Loucy (cell line): ENCODE measurements around the gene RAI1.
"Not testable (repeated sequence)": the region's sequence is repeated elsewhere in the genome, so short reads cannot be mapped to it uniquely, and the experiment has no call there.

Experiments
- H2AFZ ChIP-seq: fragments of 200-600 bp; sonication (generic); 2 replicates; pipeline ENCODE4 v1.6.0; 2016; ENCODE audit warnings: antibody characterized with exemption, mild to moderate bottlenecking, low read length, moderate library complexity
- H3F3A ChIP-seq: fragments of 200-600 bp; 2 replicates; pipeline ENCODE4 v1.6.0; 2016; ENCODE audit warnings: antibody characterized with exemption, low read depth, mild to moderate bottlenecking
- H3K27me3 ChIP-seq: fragments of 200-600 bp; sonication (generic); 2 replicates; pipeline ENCODE4 v1.6.1; 2014; ENCODE audit warnings: low read length, mild to moderate bottlenecking; ENCODE audit not compliant: insufficient read depth, poor library complexity, severe bottlenecking
- H3K36me3 ChIP-seq: fragments of 200-600 bp; sonication (generic); 2 replicates; pipeline ENCODE4 v1.6.1; 2016; ENCODE audit warnings: low read length; ENCODE audit not compliant: insufficient read depth
- H3K4me1 ChIP-seq: fragments of 200-600 bp; sonication (generic); 2 replicates; pipeline ENCODE4 v1.5.1; 2014; ENCODE audit warnings: low read length, mild to moderate bottlenecking; ENCODE audit not compliant: insufficient read depth, poor library complexity, severe bottlenecking
- H3K4me2 ChIP-seq: fragments of 200-600 bp; sonication (generic); 2 replicates; pipeline ENCODE4 v1.6.0; 2014; ENCODE audit warnings: antibody characterized with exemption, low read length, low read depth, mild to moderate bottlenecking; ENCODE audit not compliant: poor library complexity, severe bottlenecking
- H3K4me3 ChIP-seq: fragments of 200-600 bp; sonication (generic); 2 replicates; pipeline ENCODE4 v1.5.1; 2014; ENCODE audit warnings: low read length, mild to moderate bottlenecking, mixed read lengths; ENCODE audit not compliant: poor library complexity, severe bottlenecking
- H3K79me2 ChIP-seq: fragments of 200-600 bp; sonication (generic); 2 replicates; pipeline ENCODE4 v1.6.1; 2014; ENCODE audit warnings: low read length; ENCODE audit not compliant: insufficient read depth
- H3K9ac ChIP-seq: fragments of 200-600 bp; sonication (generic); 2 replicates; pipeline ENCODE4 v1.6.0; 2014; ENCODE audit warnings: mild to moderate bottlenecking, low read depth, low read length, moderate library complexity; ENCODE audit not compliant: poor library complexity, severe bottlenecking
- H3K9me2 ChIP-seq: fragments of 200-600 bp; sonication (generic); replicated peaks from 2 replicates; pipeline ENCODE4 v1.6.1; 2016; ENCODE audit warnings: low read depth, low read length, mixed read lengths
- H3K9me3 ChIP-seq: fragments of 200-600 bp; sonication (generic); 2 replicates; pipeline ENCODE4 v1.6.1; 2014; ENCODE audit warnings: mild to moderate bottlenecking, antibody characterized with exemption, low read length, low read depth; ENCODE audit not compliant: insufficient read depth
- H4K20me1 ChIP-seq: fragments of 200-600 bp; sonication (generic); 2 replicates; pipeline ENCODE4 v1.6.0; 2014; ENCODE audit warnings: antibody characterized with exemption, low read length, mild to moderate bottlenecking; ENCODE audit not compliant: insufficient read depth, poor library complexity, severe bottlenecking
- CTCF ChIP-seq: fragments of 200-600 bp; sonication (generic); conservative IDR thresholded peaks from 2 replicates; pipeline ENCODE4 v1.5.1; 2014; ENCODE audit warnings: mild to moderate bottlenecking, antibody characterized with exemption, low read length
- EZH2phosphoT487 ChIP-seq: fragments of 200-600 bp; IDR thresholded peaks from 2 replicates; pipeline ENCODE4 v1.6.1; 2018; ENCODE audit warnings: antibody characterized with exemption, mild to moderate bottlenecking, moderate library complexity, borderline replicate concordance

Gene RAI1

DNA sequence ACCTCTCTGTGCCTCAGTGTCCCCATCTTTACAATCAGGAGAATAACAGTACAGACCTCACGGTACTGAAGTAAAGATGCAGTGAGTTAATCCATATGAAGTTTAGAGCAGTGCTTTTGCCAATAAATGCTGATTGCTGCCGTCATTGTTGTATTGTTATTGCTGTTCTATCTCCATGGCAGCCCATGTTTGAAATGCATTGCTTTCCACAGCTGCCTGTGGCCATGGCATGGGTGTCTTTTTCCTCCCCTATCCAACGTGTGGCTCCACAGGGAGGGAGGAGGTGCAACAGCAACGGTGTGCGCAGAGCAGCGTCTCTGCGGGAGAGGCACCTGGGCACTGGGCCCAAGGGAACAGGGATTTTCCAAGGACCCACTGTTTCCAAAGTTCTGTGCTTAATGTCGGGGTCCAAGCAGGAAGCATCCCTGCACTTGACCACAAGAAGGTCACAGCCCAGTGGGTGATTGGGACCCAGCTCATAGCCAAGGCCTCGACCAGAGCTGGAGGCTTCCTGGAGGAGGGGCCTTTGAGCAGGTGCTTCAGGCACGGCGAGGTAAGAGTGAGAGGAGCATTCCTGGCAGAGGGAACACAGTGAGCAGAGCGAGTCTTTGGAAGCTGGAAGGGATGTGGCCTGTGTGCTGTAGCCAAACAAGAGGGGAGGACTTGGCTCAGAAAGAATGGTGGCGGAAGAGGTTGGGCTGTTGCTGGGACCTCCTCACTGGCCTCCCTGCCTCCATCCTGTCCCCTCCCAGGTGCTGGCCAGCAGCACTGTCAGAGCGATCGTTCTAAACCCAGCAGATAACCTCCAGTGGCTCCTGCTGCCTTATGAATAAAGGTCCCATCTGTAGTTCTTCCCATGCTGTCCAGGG is 3.9 kb downstream of the RAI1 start:
- H3K36me3 ChIP-seq, result no peaks in the 10 kb centered on the region
- peaks cover 49% of the 10 kb centered on the region for H3K4me1 ChIP-seq
- H3K79me2 ChIP-seq, result peaks cover 86% of the 10 kb centered on the region
- H2AFZ ChIP-seq, result no peak overlapping the region
- TF ChIP-seq CTCF (no peak), EZH2phosphoT487 (no peak)
- H3F3A ChIP-seq, result no peaks in the 10 kb centered on the region
- no peaks in the 10 kb centered on the region for H3K9me2 ChIP-seq
- peak overlapping the region; percentile 79 for H3K4me2 ChIP-seq
- H4K20me1 ChIP-seq, result peaks cover 47% of the 10 kb centered on the region
- peak overlapping the region; percentile 63 for H3K9ac ChIP-seq
- H3K9me3 ChIP-seq, result no peaks in the 10 kb centered on the region
- peak overlapping the region; percentile 67 for H3K4me3 ChIP-seq
- H3K27me3 ChIP-seq, result peaks cover 10% of the 10 kb centered on the region

- Histone ChIP-seq H4K20me1 (peaks cover 54% of the 10 kb centered on the region), H3F3A (no peaks in the 10 kb centered on the region), H2AFZ (no peak overlapping the region), H3K9ac (peak overlapping the region; percentile 63), H3K4me3 (peak overlapping the region; percentile 67), H3K79me2 (peaks cover 93% of the 10 kb centered on the region), H3K36me3 (no peaks in the 10 kb centered on the region), H3K9me2 (no peaks in the 10 kb centered on the region), H3K9me3 (no peaks in the 10 kb centered on the region), H3K4me2 (peak overlapping the region; percentile 79), H3K4me1 (peaks cover 52% of the 10 kb centered on the region), H3K27me3 (peaks cover 10% of the 10 kb centered on the region)
- TF ChIP-seq CTCF (no peak), EZH2phosphoT487 (no peak)
Measured at GRCh38 chr17:17685775-17686291, 4.6 kb downstream of the RAI1 start.

DNA sequence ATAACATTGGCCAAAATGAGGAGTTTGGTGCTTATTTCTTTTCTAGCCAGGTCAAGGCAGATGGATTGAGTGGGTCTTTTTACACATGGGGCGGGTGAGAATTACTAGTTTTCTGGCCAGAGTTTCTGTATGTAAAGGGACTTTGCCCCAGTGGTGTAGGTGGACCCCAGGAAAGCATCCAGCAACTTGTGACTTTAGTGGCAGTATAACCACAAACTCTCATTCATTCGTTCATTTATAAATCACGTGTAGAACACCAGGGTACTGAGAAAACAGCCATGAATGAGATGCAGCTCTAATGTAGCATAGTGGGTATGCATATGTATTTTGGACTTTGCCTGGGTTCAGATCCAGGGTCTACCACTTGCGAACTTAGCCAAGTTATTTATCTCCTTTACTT is 8.1 kb downstream of the RAI1 start:
- H3K9me3 ChIP-seq, result no peaks in the 10 kb centered on the region
- no peaks in the 10 kb centered on the region for H3K9me2 ChIP-seq
- H3K4me2 ChIP-seq, result peak overlapping the region; percentile 19
- peaks cover 73% of the 10 kb centered on the region for H3K4me1 ChIP-seq
- peaks cover 13% of the 10 kb centered on the region for H3F3A ChIP-seq
- H3K4me3 ChIP-seq, result no peak overlapping the region
- H2AFZ ChIP-seq, result no peak overlapping the region
- H4K20me1 ChIP-seq, result peaks cover 66% of the 10 kb centered on the region
- no peak overlapping the region for H3K9ac ChIP-seq
- H3K27me3 ChIP-seq, result no peaks in the 10 kb centered on the region
- H3K79me2 ChIP-seq, result peaks cover 99% of the 10 kb centered on the region
- TF ChIP-seq EZH2phosphoT487, result no peak
- no peak for TF ChIP-seq CTCF
- no peaks in the 10 kb centered on the region for H3K36me3 ChIP-seq

- Histone ChIP-seq H3K79me2 (peaks cover 96% of the 10 kb centered on the region), H4K20me1 (peaks cover 62% of the 10 kb centered on the region), H3F3A (peaks cover 16% of the 10 kb centered on the region), H3K4me1 (peaks cover 68% of the 10 kb centered on the region), H3K4me2 (peak overlapping the region; percentile 94)
- not testable (repeated sequence) for H3K9ac ChIP-seq, H3K4me3 ChIP-seq, H3K9me3 ChIP-seq, H2AFZ ChIP-seq, H3K27me3 ChIP-seq, H3K9me2 ChIP-seq, H3K36me3 ChIP-seq
Measured at GRCh38 chr17:17690233-17690632, 9.0 kb downstream of the RAI1 start.
